Gastrocnemius medialis (tissue), 4 donors: ENCODE data around the gene ARRDC3.

Experiments used
- CTCF ChIP-seq, 5 experiments: fragments of 450-650 bp in 3 of 5; fragments of 200-600 bp in 2 of 5; sonication (generic) in 2 of 5; IDR thresholded peaks in 4 of 5; conservative IDR thresholded peaks in 1 of 5; 1 replicate in 4 of 5; 2 replicates in 1 of 5; pipeline ENCODE4 v1.5.1; 2016 to 2019; ENCODE audit warnings: antibody characterized with exemption in 5 of 5, mild to moderate bottlenecking in 3 of 5, moderate library complexity in 3 of 5
- POLR2A ChIP-seq, 2 donors: fragments of 450-650 bp; IDR thresholded peaks; one replicate each; pipeline ENCODE4 v1.6.1; 2017; ENCODE audit warnings: antibody characterized with exemption in 2 of 2, mild to moderate bottlenecking in 2 of 2, moderate library complexity in 2 of 2

- TF ChIP-seq CTCF (IDR thresholded peaks at IDR 0.05 in 4 of 5, conservative IDR thresholded peaks at IDR 0.05 in 1 of 5) (no peak), POLR2A (IDR thresholded peaks at IDR 0.05) (no peak)
These were observed 42.6 kb downstream of the ARRDC3 start for GRCh38 chr5:91340532-91340931.
